ENCODE measurements around the gene SLBP.

SLBP gene

DNA sequence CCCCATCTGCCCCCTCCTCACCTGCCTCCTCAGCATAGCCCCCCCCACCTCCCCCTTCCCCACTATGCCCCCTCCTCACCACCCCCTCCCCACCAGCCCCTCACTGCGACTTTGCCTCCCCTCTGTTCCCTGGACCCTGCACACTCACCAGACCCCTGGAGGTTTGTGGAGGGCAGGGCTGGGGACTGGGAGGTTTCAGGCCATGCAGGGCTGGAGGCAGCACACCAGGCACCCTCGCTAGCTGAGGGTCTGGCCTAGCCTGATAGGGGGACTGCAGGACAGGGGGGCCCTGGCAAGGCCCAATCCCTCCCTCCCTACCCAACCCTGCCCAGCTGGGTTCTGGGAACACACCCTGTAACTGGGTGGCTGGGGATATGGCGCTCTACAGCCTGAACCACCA, 37.3 kb upstream of the SLBP start:
- no peak for DNase-seq (ENCODE audit: low read depth, low spot score)
- no peak overlapping the region for H3K4me3 ChIP-seq (ENCODE audit: low read depth, low read length)
- in situ Hi-C loops (cut with HindIII; ENCODE audit: low sequenced_read_pairs), result no loop called here
- TF ChIP-seq, protein P1, sequence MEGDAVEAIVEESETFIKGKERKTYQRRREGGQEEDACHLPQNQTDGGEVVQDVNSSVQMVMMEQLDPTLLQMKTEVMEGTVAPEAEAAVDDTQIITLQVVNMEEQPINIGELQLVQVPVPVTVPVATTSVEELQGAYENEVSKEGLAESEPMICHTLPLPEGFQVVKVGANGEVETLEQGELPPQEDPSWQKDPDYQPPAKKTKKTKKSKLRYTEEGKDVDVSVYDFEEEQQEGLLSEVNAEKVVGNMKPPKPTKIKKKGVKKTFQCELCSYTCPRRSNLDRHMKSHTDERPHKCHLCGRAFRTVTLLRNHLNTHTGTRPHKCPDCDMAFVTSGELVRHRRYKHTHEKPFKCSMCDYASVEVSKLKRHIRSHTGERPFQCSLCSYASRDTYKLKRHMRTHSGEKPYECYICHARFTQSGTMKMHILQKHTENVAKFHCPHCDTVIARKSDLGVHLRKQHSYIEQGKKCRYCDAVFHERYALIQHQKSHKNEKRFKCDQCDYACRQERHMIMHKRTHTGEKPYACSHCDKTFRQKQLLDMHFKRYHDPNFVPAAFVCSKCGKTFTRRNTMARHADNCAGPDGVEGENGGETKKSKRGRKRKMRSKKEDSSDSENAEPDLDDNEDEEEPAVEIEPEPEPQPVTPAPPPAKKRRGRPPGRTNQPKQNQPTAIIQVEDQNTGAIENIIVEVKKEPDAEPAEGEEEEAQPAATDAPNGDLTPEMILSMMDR (IDR thresholded peaks at IDR 0.05; ENCODE audit: low read depth, low read length), result no peak

DNA sequence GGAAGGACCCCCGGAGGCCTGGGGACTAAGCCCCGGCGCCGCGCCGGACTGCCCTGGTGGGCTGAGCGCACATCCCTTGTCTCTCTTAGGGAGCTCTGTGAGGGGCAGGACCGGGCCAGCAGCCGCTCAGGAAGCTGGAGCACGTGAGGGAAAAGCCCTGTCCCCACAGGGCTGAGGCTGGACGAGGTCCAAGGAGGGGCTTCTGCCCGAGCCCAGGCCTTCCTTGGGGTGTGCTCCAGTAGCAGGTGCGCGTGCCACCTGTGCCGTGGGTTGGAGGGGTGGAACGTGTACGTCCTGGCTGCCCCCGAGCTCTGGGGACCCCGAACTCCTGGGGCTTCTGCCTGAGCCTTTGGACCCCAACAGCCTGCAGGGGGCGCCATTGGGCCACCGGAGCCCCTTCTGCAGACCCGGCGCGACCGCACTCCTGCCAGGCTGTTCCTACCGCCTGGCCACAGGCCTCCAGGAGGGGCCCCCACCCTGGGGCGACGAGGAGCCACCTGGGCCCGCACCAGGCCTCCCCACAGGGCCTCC, 36.4 kb upstream of the SLBP start:
- peak; percentile 58 for DNase-seq (ENCODE audit: low read depth, low spot score)
- TF ChIP-seq, protein P1 (IDR thresholded peaks at IDR 0.05; ENCODE audit: low read depth, low read length), result peak; percentile 84
- in situ Hi-C loops (cut with HindIII; ENCODE audit: low sequenced_read_pairs), result no loop called here
- H3K4me3 ChIP-seq (ENCODE audit: low read depth, low read length), result no peak overlapping the region

DNA sequence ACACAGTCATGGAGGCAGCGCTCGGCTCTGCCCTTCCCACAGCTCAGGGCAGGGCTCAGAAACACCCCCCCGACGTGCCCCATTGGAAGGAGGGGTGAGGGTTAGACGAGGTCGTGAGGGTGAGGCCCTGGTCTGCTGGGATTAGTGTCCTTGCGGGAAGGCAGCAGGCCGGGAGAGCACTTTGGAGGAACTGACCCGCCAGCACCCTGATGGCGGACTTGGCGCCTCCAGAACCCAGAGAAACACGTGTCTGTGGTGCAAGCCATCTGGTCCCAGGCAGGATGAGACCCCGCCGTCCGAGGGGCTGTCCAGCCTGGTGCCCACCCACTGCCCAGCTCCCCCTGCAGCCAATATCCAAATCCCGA, 35.5 kb upstream of the SLBP start:
- in situ Hi-C loops (cut with HindIII; ENCODE audit: low sequenced_read_pairs), result no loop called here
- TF ChIP-seq, protein P1 (IDR thresholded peaks at IDR 0.05; ENCODE audit: low read depth, low read length), result no peak
- DNase-seq (ENCODE audit: low read depth, low spot score), result no peak
- no peak overlapping the region for H3K4me3 ChIP-seq (ENCODE audit: low read depth, low read length)

DNA sequence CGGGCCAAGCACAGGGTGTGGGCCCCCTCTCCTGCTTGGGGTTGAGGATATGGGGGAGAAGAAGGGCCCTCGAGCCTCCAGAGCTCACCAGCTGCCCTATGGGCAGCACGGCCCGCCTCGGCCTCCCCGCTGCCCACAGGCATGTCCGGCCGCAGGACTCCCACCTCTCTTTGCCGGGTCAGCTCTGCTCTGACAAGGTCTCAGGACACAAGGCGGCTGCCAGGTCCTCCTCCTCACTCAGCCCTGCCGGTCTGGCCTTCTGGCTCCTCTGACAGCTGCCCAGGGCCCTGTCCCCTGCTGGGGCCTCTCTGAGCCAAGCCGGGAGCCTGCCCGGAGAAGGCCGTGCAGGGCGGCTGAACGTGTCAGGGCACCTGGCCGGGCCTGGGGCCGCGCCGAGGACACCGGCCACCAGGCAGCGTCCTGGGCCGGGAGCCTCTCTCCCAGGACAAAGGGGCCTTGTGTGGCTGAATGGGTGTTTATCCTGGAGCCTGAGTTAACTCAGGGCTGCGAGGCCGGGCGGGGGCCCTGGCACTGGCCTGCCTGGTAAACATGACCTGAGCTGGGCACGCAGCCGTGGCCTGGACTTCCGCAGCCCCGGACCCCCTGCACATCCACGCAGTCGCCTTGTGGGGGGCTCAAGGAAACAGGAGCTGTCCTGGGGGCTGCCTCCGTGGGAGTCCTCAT, 34.9 kb upstream of the SLBP start:
- H3K4me3 ChIP-seq (ENCODE audit: low read depth, low read length), result no peak overlapping the region
- in situ Hi-C loops (cut with HindIII; ENCODE audit: low sequenced_read_pairs), result no loop called here
- TF ChIP-seq, protein P1 (IDR thresholded peaks at IDR 0.05; ENCODE audit: low read depth, low read length), result no peak
- DNase-seq (ENCODE audit: low read depth, low spot score), result no peak

DNA sequence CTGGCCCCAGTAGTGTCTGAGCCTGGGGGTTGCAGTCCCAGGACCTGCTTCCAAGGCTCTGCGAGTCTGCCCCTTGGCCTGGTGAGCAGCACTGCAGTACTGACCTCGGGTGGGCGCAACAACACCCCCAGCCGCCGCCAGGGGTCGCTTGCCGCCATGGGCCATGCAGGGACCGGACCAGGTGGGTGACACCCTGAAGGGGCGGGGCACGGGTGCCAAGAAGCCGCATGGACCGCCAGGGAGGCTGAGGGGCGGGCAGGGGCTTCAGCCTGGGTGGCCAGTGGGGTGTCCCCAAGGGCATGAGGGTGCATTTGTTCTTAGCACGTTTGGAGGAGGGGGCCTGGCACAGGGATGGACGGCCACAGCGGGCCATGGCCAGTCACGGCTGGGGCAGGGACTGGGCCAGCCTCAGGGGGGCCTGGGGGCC, 34.2 kb upstream of the SLBP start:
- peak; percentile 59 for DNase-seq (ENCODE audit: low read depth, low spot score)
- TF ChIP-seq, protein P1 (IDR thresholded peaks at IDR 0.05; ENCODE audit: low read depth, low read length), result peak; percentile 91
- in situ Hi-C loops (cut with HindIII; ENCODE audit: low sequenced_read_pairs), result no loop called here
- H3K4me3 ChIP-seq (ENCODE audit: low read depth, low read length), result no peak overlapping the region

DNA sequence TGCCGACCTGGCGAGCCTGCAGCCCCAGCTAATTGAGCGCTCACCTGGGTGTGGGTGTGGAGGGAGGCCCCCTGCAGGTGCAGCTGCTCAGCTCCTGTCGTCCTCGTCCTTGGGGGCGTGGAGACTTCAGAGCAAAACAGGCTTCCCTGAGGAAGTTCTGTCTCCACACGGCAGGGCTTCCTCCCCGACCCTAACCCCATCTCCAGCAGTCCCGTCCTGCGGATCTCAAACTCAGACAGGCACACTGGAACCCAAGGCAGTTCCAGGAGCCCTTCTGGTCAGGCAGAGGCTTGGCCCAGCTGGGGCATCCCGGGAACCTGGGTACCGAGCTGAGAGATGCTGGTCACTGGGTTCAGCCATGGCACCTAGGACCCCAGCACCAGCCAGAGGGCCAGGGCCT, 33.6 kb upstream of the SLBP start:
- in situ Hi-C loops (cut with HindIII; ENCODE audit: low sequenced_read_pairs), result no loop called here
- no peak overlapping the region for H3K4me3 ChIP-seq (ENCODE audit: low read depth, low read length)
- TF ChIP-seq, protein P1 (IDR thresholded peaks at IDR 0.05; ENCODE audit: low read depth, low read length), result no peak
- DNase-seq (ENCODE audit: low read depth, low spot score), result no peak

Data from astrocyte of the spinal cord (primary cell).